GM10248 (cell line): Measurements from ENCODE around the gene GNG2.
A peak's percentile ranks its signal among the peaks of the same experiment; 100 is the strongest.

Source experiments
- CTCF ChIA-PET: fragments of 300-600 bp; sonication (Branson Sonifier 250); formaldehyde crosslinking; extraction: SDS; loops from one replicate; lab custom pipeline; 2021; ENCODE audit warnings: antibody characterized with exemption; lab: Yijun Ruan, JAX
- POLR2A ChIA-PET: fragments of 350-650 bp; sonication (Branson Sonifier 250); formaldehyde crosslinking; extraction: SDS; loops from one replicate; lab custom pipeline; 2020; ENCODE audit warnings: antibody characterized with exemption; lab: Yijun Ruan, JAX
- DNase-seq: peaks from one replicate; pipeline ENCODE4 v3.0.0; 2012; ENCODE audit errors: extremely low spot score
- CTCF ChIP-seq: IDR thresholded peaks from 2 replicates; pipeline ENCODE4 v1.5.1; 2012; ENCODE audit warnings: mild to moderate bottlenecking, low read depth; ENCODE audit errors: extremely low read depth, missing control alignments, control extremely low read depth

The GNG2 gene

GRCh38 chr14:51836417-51836816, 24.0 kb upstream of the GNG2 start:
- DNase-seq, result no peak
- TF ChIP-seq CTCF, result no peak
- POLR2A ChIA-PET, result no interaction called here
- CTCF ChIA-PET, result no interaction called here

GRCh38 chr14:51844081-51844881, 16.1 kb upstream of the GNG2 start:
- no peak for TF ChIP-seq CTCF
- peak; percentile 39 for DNase-seq
- POLR2A ChIA-PET, result no interaction called here
- CTCF ChIA-PET, result interaction anchor here (0.8 to 0.9 kb wide), 2 partner anchors 16 to 107 kb away, joined by 3 read pairs; partner anchors contain the start of gene GNG2

- TF ChIP-seq CTCF, result no peak
- CTCF ChIA-PET, result interaction anchor here (2.1 to 2.4 kb wide), 3 partner anchors 18 to 40 kb away, joined by 6 to 7 read pairs (median 6); no protein-coding TSS in a partner anchor
- no peak for DNase-seq
- POLR2A ChIA-PET, result no interaction called here
Observed at GRCh38 chr14:51845811-51846210, 14.6 kb upstream of the GNG2 start.

GRCh38 chr14:51846631-51847488, 13.6 kb upstream of the GNG2 start:
- peak; percentile 81 for DNase-seq
- POLR2A ChIA-PET, result interaction anchor here (1.6 kb wide), 1 partner anchor 14 kb away, joined by 14 read pairs; the partner anchor contains the start of gene GNG2
- CTCF ChIA-PET, result interaction anchor here (1.4 to 2.4 kb wide), 6 partner anchors 11 to 132 kb away, joined by 3 to 7 read pairs (median 6); partner anchors contain the start of gene GNG2
- no peak for TF ChIP-seq CTCF

- CTCF ChIA-PET, result interaction anchor here (0.5 to 2.4 kb wide), 7 partner anchors 10 to 283 kb away, joined by 3 to 7 read pairs (median 6); partner anchors contain the start of gene GNG2
- no peak for TF ChIP-seq CTCF
- no peak for DNase-seq
- POLR2A ChIA-PET, result interaction anchor here (1.6 kb wide), 1 partner anchor 13 kb away, joined by 14 read pairs; the partner anchor contains the start of gene GNG2
Observed at GRCh38 chr14:51847489-51847796, 13.0 kb upstream of the GNG2 start.

- DNase-seq, result no peak
- ChIA-PET CTCF (interaction anchor here (1.5 to 2.4 kb wide), 3 partner anchors 10 to 38 kb away, joined by 3 to 6 read pairs (median 6); partner anchors contain the start of gene GNG2), POLR2A (interaction anchor here (1.6 kb wide), 1 partner anchor 13 kb away, joined by 14 read pairs; the partner anchor contains the start of gene GNG2)
- no peak for TF ChIP-seq CTCF
Observed at GRCh38 chr14:51848120-51848519, 12.3 kb upstream of the GNG2 start.
